Measurements from ENCODE around the gene INSM1.

- TF ChIP-seq CTCF (optimal IDR thresholded peaks at IDR 0.05 in 1 of 3, IDR thresholded peaks at IDR 0.05 in 1 of 3, conservative IDR thresholded peaks at IDR 0.05 in 1 of 3; ENCODE audit: extremely low read depth in 1 of 3, insufficient read depth in 2 of 3, low read length in 3 of 3) (no peak), EZH2 (IDR thresholded peaks at IDR 0.05; ENCODE audit: low read length) (peak; percentile 99)
Observed at GRCh38 chr20:20363799-20364592, 3.9 kb upstream of the INSM1 start.
